22Rv1 (cell line): ENCODE data around the gene CLIP4.

ENCODE experiments used
- ZFX ChIP-seq: fragments of 450-650 bp; IDR thresholded peaks from 2 replicates; pipeline ENCODE4 v1.6.1; 2017; ENCODE audit warnings: antibody characterized with exemption, borderline replicate concordance
- TF ChIP-seq, protein P1 (sequence below): fragments of 450-650 bp; IDR thresholded peaks from 2 replicates; pipeline ENCODE4 v1.5.1; 2017; ENCODE audit warnings: mild to moderate bottlenecking

DNA sequence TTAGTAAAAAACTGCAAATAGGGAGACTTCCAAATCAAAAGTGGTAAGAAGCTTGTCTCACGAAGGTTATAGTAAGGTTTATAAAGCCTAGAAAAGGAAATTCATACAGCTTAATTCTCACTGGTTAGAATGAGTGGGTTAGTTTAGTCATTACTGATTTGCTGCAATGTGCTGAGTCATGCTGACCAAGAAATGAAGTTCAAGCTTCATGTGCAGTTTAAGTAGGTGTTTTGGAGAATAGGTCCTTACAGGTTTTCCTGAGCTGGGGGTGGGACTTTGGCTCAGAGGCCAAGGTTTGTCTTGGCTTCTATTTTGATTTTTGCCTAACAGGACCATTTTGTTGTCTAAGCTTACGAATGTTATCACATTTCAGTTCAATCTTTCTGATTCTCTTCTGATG, 15.1 kb downstream of the CLIP4 start:
- TF ChIP-seq, protein P1, sequence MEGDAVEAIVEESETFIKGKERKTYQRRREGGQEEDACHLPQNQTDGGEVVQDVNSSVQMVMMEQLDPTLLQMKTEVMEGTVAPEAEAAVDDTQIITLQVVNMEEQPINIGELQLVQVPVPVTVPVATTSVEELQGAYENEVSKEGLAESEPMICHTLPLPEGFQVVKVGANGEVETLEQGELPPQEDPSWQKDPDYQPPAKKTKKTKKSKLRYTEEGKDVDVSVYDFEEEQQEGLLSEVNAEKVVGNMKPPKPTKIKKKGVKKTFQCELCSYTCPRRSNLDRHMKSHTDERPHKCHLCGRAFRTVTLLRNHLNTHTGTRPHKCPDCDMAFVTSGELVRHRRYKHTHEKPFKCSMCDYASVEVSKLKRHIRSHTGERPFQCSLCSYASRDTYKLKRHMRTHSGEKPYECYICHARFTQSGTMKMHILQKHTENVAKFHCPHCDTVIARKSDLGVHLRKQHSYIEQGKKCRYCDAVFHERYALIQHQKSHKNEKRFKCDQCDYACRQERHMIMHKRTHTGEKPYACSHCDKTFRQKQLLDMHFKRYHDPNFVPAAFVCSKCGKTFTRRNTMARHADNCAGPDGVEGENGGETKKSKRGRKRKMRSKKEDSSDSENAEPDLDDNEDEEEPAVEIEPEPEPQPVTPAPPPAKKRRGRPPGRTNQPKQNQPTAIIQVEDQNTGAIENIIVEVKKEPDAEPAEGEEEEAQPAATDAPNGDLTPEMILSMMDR, result no peak
- TF ChIP-seq ZFX, result no peak
